SW 1271 (cell line): Measurements from ENCODE around the gene ZNF222.

Source experiments
- DNase-seq, 2 experiments: peaks; one replicate each; lab custom pipeline; 2025; lab: John Stamatoyannopoulos, UW

Gene ZNF222

GRCh38 chr19:44025217-44025936, at the start of gene ZNF222:
TSS of gene ZNF222 (plus strand) at chr19:44025379. CDS start at chr19:44025437, 58 bp downstream.
- DNase-seq: peak; percentile 57 to 63

- no peak for DNase-seq
Measured at GRCh38 chr19:43976732-43977131, 48.4 kb upstream of the ZNF222 start.

- peak in 1 of 2 experiments; percentile 5 for DNase-seq
Measured at GRCh38 chr19:43983544-43983911, 41.7 kb upstream of the ZNF222 start.

- DNase-seq: peak; percentile 88 to 96
Measured at GRCh38 chr19:43983912-43984686, 41.1 kb upstream of the ZNF222 start, which contains the start of gene ZNF155. TSS of gene ZNF155 (plus strand) at chr19:43984188. CDS start at chr19:43988544, 4,356 bp downstream.

- DNase-seq: no peak
Measured at GRCh38 chr19:43984687-43985000, 40.5 kb upstream of the ZNF222 start.

GRCh38 chr19:43997631-43998290, 27.4 kb upstream of the ZNF222 start:
- DNase-seq: no peak

GRCh38 chr19:44002212-44002565, 23.0 kb upstream of the ZNF222 start:
- DNase-seq: no peak

GRCh38 chr19:44002566-44003460, 22.4 kb upstream of the ZNF222 start, which contains the start of gene ZNF230:
TSS of gene ZNF230 (plus strand) at chr19:44002957. CDS start at chr19:44007079, 4,122 bp downstream.
- peak; percentile 79 to 94 for DNase-seq

- DNase-seq: peak in 1 of 2 experiments; percentile 21
Measured at GRCh38 chr19:44003461-44004009, 21.6 kb upstream of the ZNF222 start.

GRCh38 chr19:44005973-44006372, 19.2 kb upstream of the ZNF222 start:
- no peak for DNase-seq

GRCh38 chr19:44007473-44007872, 17.7 kb upstream of the ZNF222 start:
- DNase-seq: no peak

- DNase-seq: no peak
Measured at GRCh38 chr19:44010468-44010867, 14.7 kb upstream of the ZNF222 start.

GRCh38 chr19:44019498-44019897, 5.7 kb upstream of the ZNF222 start:
- no peak for DNase-seq

GRCh38 chr19:44021221-44021620, 4.0 kb upstream of the ZNF222 start:
- DNase-seq: no peak

- no peak for DNase-seq
Measured at GRCh38 chr19:44024900-44025216, 321 bp upstream of the ZNF222 start.

- DNase-seq: no peak
Measured at GRCh38 chr19:44026622-44027021, 1.4 kb downstream of the ZNF222 start.

- DNase-seq: no peak
Measured at GRCh38 chr19:44032001-44032610, 6.9 kb downstream of the ZNF222 start.

GRCh38 chr19:44042147-44042546, 17.0 kb downstream of the ZNF222 start:
- no peak for DNase-seq

GRCh38 chr19:44050740-44051649, 25.8 kb downstream of the ZNF222 start:
- DNase-seq: no peak
